GM21528 (cell line): ENCODE data around the gene DYRK4.

ENCODE experiments used
- ATAC-seq: cut with Tn5 transposase; IDR thresholded peaks from one replicate; pipeline ENCODE4 v1.9.1; 2021; ENCODE audit warnings: mild to moderate bottlenecking, moderate library complexity; ENCODE audit not compliant: unreplicated experiment, low FRiP score

Gene DYRK4

DNA sequence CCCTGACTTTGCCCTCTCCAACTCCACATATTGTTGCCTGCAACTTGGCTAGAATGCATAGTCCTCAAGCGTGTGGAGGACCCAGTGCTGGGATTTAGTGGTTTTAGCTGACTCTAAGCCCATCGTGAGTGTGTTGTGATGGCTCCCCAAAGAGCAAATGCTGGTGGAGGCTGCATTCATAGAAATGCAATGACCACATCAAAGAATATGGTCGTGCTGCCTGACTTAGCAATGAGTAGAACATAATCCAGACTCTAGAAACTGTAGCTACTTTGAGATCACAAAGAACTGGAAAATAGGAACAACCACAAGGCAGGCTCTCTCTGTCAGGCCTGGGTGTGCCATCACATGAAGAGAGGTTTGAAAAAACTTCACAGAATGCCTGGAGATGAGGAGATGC is 1.3 kb downstream of the DYRK4 start:
- ATAC-seq, result no peak

DNA sequence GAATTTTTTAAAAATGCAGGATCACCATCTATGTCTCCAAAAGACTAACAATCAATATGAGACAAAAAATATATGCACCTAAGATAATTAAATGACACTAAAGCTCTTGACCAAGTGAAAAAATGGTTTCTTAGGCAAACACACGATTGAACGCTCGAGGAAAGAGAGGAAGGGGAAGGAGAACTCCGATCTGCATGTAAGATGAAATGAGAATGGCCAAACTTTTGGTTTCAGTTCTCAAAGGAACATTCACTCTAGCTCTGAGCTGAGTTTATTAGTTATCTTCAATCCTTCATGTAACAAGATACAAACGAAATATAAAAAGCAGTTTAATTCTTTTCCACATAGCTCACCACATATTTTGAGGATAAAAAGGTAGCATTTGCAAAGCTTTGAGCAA is 2.8 kb downstream of the DYRK4 start:
- no peak for ATAC-seq

- no peak for ATAC-seq
These were observed 4.5 kb downstream of the DYRK4 start for GRCh38 chr12:4566474-4566873.

- ATAC-seq, result peak; percentile 63
These were observed 5.3 kb downstream of the DYRK4 start for GRCh38 chr12:4567073-4567881.

DNA sequence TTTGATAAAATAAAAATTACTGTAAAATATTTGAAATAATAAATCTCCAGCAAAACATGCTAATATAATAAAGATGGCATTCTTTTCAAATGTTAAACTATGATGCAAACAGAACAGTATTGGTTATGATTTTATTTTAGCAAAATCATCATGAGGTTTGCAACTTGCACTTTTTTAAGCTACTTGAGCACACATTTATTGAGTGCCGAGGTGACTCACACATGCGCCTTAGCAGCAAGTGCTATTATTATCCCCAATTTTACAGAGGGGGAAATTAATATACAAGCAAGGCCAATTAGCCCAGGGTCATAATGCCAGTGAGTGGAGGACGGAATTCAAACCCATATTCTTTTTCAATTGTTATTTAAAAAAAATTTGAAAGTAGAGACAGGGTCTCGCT is 7.3 kb downstream of the DYRK4 start:
- ATAC-seq, result no peak

DNA sequence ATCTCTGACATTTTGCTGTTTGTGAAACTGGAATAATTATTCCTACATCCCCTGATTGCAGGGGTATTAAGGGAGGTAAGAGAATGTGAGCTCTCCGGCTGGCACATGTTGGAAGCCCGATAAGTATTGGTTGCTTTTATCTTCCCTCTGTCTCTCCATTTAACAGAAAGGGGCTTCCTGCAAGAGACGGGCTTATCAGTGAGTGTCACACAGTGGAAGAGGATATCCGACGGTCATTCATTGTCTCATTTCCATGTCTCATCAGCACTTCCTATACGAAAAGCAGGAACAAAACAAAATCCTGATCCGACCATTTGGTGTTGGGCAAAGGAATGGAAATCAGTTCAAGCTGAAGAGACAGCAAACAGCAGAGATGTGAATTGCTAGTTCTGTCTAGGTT is 10.7 kb downstream of the DYRK4 start:
- no peak for ATAC-seq

DNA sequence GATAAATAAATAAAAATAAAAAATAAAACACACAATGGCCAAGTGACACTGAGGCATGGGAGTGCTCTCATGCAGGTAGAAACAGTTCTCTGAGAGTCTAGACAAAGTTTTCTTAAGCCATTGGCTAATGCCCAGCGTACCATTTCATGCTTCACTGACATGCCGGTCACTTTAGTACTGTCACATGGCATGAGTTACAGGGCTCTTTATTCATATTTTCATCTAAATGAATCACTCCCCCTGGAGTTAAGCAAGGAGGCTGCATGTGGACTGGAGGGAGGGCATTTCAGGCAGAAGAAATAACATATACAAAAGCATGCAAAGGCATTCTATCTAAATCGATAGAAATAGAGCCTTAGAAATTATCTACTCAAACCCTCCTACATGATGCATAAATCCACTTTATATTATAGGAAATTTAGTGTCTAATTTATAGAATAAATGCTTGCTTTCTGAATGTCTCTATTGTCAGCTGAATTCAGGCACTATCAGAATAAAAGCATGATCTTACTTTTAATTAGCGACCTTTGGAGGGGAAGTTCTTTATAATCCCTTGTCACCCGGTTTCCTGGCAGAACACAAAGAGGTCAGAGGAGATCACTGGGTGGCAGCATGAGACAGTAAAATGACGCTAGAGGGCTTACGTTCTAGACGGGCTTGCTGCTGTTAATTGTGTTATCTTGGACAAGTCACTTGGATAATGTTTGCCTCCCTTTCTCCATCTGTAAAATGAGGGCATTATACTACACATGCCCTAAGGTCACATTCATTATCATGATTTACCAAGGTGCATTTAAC is 17.5 kb downstream of the DYRK4 start:
- no peak for ATAC-seq

DNA sequence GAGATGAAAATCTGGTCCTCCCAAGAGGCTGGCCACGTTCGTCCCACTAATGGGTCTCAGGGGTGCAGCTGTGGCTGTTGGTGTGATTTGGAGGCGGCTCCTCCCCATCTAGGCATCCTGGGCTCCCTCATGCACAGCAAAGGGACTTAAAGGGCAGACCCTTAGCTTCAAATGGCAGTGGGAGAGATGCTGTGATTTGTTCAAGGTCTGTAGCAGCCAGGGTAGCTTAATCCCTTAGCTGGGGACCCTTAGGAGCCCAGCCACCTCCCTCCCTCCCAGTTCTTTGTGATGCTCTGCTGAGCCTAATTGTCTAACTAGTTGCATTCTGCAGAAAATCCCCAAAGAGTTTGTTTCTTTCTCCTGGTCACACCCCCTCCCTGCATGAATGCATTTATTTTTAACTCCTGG is 18.3 kb downstream of the DYRK4 start:
- no peak for ATAC-seq

- ATAC-seq, result no peak
These were observed 22.3 kb downstream of the DYRK4 start for GRCh38 chr12:4584281-4584680.

- ATAC-seq, result no peak
These were observed 22.9 kb downstream of the DYRK4 start for GRCh38 chr12:4584896-4585295.

DNA sequence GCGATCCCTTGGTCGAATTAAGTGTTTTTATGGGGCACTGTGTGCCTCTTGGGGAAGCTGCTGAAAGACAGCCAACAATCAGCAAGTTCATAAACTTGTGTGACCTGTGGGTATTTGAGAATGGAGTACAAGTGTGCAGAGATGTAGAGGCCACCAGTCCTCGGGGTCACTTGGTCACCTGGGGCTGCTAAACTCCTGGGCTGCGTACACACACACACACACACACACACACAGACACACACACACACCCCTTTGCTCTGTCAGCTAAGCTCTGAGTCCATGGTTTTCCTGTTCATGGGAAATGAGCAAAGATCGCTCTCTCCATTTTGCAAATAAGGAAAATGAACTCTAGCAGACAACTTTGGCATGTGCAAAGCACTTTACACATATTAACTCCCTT is 24.5 kb downstream of the DYRK4 start:
- ATAC-seq, result no peak

- ATAC-seq, result no peak
These were observed 25.1 kb downstream of the DYRK4 start for GRCh38 chr12:4587108-4587507.

- no peak for ATAC-seq
These were observed 26.9 kb downstream of the DYRK4 start for GRCh38 chr12:4588916-4589315.

DNA sequence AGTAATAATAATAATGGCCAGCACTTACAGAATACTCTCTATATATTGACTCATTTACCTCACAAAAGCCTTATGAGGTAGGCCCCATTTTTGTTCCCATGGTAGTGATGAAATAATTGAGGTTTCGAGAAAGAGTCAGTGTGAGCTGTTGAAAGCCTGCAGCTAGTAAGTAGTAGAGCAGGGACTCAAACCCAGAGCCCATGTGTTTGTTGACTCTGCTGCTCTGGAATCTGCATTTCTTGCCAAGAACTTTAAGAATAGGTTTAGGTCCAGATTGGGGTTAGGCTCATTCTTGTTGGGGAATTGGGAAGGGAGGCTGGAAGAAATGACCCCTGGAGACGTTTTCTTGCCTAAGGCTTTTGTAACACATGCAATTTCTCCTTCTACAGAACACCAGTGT is 27.9 kb downstream of the DYRK4 start:
- no peak for ATAC-seq

GRCh38 chr12:4591180-4591687 is 29.2 kb downstream of the DYRK4 start:
- no peak for ATAC-seq

DNA sequence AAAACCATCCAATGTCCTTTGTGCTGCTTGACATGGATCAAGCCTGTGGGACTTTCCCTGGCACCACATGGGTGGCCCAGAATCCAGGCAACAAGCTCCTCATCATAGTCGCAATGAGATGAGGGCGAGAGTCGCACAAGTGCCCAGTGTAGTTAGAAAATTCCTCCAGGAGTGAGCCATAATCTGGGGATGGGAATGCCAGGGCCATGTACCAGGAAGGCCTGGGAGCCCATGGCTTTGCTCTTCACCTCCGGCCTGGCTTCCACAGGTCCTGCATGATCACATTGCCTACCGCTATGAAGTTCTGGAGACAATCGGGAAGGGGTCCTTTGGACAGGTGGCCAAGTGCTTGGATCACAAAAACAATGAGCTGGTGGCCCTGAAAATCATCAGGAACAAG is 33.9 kb downstream of the DYRK4 start:
- no peak for ATAC-seq

- no peak for ATAC-seq
These were observed 41.4 kb downstream of the DYRK4 start for GRCh38 chr12:4603421-4603820.

- ATAC-seq, result no peak
These were observed 41.9 kb downstream of the DYRK4 start for GRCh38 chr12:4603946-4604345.

DNA sequence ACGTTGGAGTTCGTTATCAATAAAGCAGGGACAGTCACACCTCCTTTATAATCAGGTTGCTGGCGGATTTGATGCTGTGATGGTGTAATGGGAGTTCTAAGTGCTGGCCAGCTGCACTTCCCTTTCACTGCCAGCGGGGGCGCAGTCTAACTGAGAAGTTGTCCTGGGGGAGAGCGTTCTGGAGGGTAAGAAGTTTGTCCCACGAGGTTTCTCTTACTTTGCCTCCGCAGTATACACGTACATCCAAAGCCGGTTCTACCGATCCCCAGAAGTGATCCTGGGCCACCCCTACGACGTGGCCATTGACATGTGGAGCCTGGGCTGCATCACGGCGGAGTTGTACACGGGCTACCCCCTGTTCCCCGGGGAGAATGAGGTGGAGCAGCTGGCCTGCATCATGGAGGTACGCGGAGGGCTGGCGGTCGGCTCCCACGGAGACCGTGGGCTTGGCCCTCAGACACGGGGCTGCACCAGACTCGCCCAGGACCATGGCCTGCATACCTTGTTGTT is 42.7 kb downstream of the DYRK4 start:
- peak; percentile 90 for ATAC-seq

GRCh38 chr12:4607056-4607455 is 45.0 kb downstream of the DYRK4 start:
- no peak for ATAC-seq

DNA sequence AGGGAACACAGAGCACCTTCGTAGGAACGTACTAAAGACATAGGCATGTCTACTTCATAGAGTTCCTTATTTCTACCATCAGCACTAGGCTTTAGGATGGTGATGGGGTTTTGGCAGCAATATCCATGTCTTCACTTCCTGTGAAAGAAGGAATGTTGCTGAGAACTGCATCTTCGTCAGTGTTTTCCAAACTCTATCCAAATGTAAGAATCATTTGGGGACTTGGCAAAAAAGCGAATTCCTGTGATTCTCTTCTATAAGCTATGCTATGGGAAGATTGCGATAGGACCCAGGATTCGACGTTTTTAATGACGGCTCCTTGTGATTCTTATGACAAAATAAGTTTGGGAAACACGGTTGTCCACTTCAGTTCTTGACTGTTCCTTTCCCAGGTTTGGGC is 47.1 kb downstream of the DYRK4 start:
- ATAC-seq, result no peak
